ENCODE results near the gene GORAB. TPM values are rescaled to one million over a fixed set of nuclear protein-coding genes. Genes with fewer than 3 reads are reported as not detected.

GORAB gene, protein sequence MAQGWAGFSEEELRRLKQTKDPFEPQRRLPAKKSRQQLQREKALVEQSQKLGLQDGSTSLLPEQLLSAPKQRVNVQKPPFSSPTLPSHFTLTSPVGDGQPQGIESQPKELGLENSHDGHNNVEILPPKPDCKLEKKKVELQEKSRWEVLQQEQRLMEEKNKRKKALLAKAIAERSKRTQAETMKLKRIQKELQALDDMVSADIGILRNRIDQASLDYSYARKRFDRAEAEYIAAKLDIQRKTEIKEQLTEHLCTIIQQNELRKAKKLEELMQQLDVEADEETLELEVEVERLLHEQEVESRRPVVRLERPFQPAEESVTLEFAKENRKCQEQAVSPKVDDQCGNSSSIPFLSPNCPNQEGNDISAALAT
- total RNA-seq (30.5 TPM), polyA plus RNA-seq (5.9 TPM)

DNA sequence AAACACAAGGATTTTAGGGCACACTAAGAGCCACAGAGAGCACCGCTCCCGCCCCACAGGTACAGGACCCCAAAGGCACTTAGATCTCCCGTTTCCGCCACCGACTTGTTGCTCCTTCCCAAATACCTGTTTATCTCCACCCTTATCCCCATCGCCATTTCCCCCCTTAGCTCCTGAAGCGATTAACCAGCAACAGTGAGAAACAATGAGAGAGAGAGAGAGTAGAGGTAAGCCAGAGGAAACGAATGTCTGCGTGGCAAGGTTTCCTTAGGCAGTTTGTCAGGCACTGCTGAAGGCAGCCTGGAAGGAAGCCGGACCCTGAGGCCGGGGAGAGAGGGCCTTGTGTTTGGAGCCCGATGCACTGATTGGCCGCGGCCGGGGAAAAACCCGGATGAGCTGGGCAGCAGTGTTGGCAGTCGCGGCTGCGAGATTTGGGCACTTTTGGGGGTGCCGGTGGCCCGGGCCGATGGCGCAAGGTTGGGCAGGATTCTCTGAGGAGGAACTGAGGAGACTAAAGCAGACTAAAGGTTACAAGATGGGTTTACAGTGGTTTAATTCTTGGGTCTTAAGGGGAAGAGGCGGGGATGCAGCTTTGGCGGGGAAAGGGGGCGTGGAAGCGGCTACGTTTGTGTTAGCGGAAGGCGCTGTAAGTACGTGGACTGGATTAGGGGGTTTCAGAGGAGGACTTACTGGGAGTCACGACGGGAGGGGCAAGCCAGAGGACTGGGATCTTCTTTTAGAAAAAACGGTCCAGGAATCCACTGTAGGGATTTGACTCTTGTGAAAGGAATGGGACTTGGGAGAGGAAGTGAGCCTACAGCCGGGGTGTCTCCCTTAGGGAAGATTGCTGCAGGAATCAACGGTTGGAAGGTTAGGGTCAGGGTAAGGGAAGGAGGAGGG lies at the start of gene GORAB:
TSS of gene GORAB (plus strand) at position 409 of the 900 bp plus-strand sequence. CDS start at position 467, 58 bp downstream.
- DNase-seq (ENCODE audit: extremely low spot score), result peak; percentile 91
- under 1% methylated on average over 36 of the region's 36 CpGs for WGBS
- H3K36me3 ChIP-seq (ENCODE audit: insufficient read depth), result no peaks in the 10 kb centered on the region
- no peaks in the 10 kb centered on the region for H3K4me1 ChIP-seq (ENCODE audit: insufficient read depth)
- peak within 1 kb of the TSS; percentile 87 for H3K27ac ChIP-seq (ENCODE audit: low read depth)
- H3K4me3 ChIP-seq (ENCODE audit: low read depth, low read length), result peak within 1 kb of the TSS; percentile 52

- no peaks in the 10 kb centered on the region for H3K36me3 ChIP-seq (ENCODE audit: insufficient read depth)
- H3K4me3 ChIP-seq (ENCODE audit: low read depth, low read length), result no peak overlapping the region
- WGBS, result 31% methylated on average over 5 of the region's 5 CpGs
Measured at GRCh38 chr1:170483051-170483450, 48.9 kb upstream of the GORAB start.

GRCh38 chr1:170487503-170487902 lies 44.5 kb upstream of the GORAB start:
- Histone ChIP-seq H3K4me3 (ENCODE audit: low read depth, low read length) (no peak overlapping the region), H3K4me1 (ENCODE audit: insufficient read depth) (no peaks in the 10 kb centered on the region), H3K27ac (ENCODE audit: low read depth) (no peak overlapping the region), H3K36me3 (ENCODE audit: insufficient read depth) (no peaks in the 10 kb centered on the region)
- no peak for DNase-seq (ENCODE audit: extremely low spot score)

More at GRCh38 chr1:170483051-170483450, 48.9 kb upstream of the GORAB start:
- Histone ChIP-seq H3K4me1 (ENCODE audit: insufficient read depth) (no peaks in the 10 kb centered on the region), H3K27ac (ENCODE audit: low read depth) (no peak overlapping the region)
- no peak for DNase-seq (ENCODE audit: extremely low spot score)

DNA sequence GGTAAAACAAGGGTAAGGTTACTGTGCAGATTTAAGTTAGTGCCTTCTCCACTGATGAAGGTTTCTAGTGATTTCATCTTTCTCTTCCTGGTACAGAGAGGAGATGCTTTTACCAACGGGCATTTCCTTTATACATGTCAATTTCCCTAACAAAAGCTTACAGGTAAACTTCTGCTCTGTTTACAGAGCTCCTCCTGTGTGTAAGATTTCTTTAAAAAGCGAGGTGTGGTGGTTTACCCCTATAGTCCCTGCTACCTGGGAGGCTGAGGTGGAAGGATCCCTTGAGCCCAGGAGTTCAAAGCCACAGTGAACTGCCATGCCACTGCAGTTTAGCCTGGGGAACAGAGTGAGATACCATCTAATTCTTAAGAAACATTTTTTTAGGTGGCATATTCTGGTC lies 40.7 kb upstream of the GORAB start:
- WGBS, result 62% methylated on average over 2 of the region's 2 CpGs
- no peaks in the 10 kb centered on the region for H3K36me3 ChIP-seq (ENCODE audit: insufficient read depth)
- no peaks in the 10 kb centered on the region for H3K4me1 ChIP-seq (ENCODE audit: insufficient read depth)
- no peak for DNase-seq (ENCODE audit: extremely low spot score)
- H3K27ac ChIP-seq (ENCODE audit: low read depth), result no peak overlapping the region
- H3K4me3 ChIP-seq (ENCODE audit: low read depth, low read length), result no peak overlapping the region

- 16% methylated on average over 3 of the region's 3 CpGs for WGBS
Measured at GRCh38 chr1:170494369-170494768, 37.6 kb upstream of the GORAB start.

DNA sequence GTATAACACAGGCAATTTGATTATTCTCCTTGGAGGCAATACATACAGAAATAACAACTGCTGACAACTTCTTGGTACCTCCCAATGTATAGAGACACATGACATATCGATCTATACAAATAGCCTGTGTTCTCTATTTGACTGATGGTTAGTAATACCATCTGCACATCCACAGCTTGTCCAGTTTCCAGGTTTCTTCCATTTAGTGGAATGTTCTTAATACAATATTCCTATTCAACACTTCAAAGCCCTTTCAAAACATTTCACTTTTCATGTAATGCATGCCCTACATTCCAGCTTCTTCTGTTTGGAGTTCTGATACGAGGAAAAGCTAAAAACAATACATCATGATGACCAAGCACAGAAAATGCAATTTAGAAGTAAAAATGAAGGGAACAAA lies 37.0 kb upstream of the GORAB start:
- no peak overlapping the region for H3K4me3 ChIP-seq (ENCODE audit: low read depth, low read length)
- no peaks in the 10 kb centered on the region for H3K36me3 ChIP-seq (ENCODE audit: insufficient read depth)
- 57% methylated on average over 2 of the region's 2 CpGs for WGBS
- no peak for DNase-seq (ENCODE audit: extremely low spot score)
- H3K27ac ChIP-seq (ENCODE audit: low read depth), result no peak overlapping the region
- no peaks in the 10 kb centered on the region for H3K4me1 ChIP-seq (ENCODE audit: insufficient read depth)

More at GRCh38 chr1:170494369-170494768, 37.6 kb upstream of the GORAB start:
- no peak for DNase-seq (ENCODE audit: extremely low spot score)
- Histone ChIP-seq H3K27ac (ENCODE audit: low read depth) (no peak overlapping the region), H3K4me3 (ENCODE audit: low read depth, low read length) (no peak overlapping the region), H3K4me1 (ENCODE audit: insufficient read depth) (no peaks in the 10 kb centered on the region), H3K36me3 (ENCODE audit: insufficient read depth) (no peaks in the 10 kb centered on the region)

DNA sequence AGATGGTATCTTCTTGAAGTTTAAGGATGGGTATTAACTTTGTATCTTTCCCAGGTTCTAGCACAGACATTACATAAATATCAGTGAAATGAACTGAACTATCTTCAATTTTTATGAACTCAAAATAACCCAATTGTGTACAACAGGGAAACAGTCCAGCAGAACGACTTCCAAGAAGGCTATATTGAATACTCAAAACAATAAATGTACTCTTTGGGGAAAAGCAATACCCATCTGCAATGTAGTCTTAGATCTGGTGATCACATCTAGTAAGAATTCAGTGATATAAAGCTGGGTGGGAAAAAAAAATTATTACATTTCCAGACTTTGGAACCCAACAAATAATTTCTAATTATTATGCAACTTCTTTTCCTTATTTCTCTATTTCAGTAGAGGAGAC lies 33.1 kb upstream of the GORAB start:
- DNase-seq (ENCODE audit: extremely low spot score), result no peak
- Histone ChIP-seq H3K27ac (ENCODE audit: low read depth) (no peak overlapping the region), H3K4me1 (ENCODE audit: insufficient read depth) (no peaks in the 10 kb centered on the region), H3K4me3 (ENCODE audit: low read depth, low read length) (no peak overlapping the region), H3K36me3 (ENCODE audit: insufficient read depth) (no peaks in the 10 kb centered on the region)
- WGBS, result 29% methylated on average over 1 of the region's 1 CpG

DNA sequence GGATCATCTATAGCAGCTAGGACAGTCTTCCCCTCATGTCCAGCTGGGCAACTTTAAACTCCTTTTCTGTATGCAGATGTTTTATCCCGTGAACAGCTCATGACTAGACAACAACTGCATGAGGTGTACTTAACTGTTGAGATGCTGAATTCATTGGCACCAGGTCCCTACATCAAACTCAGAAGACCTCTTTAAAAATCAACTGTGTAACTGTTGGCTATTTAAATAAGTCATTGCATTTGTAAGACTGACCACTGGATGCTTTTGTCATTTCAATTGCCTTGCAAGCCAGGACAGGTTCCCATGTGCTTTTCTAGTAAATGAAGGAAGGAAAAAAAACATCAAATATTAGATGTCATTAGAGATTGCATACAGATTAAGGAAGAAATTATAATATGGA lies 28.3 kb upstream of the GORAB start:
- Histone ChIP-seq H3K4me3 (ENCODE audit: low read depth, low read length) (no peak overlapping the region), H3K27ac (ENCODE audit: low read depth) (no peak overlapping the region), H3K36me3 (ENCODE audit: insufficient read depth) (no peaks in the 10 kb centered on the region), H3K4me1 (ENCODE audit: insufficient read depth) (no peaks in the 10 kb centered on the region)
- DNase-seq (ENCODE audit: extremely low spot score), result no peak
- 17% methylated on average over 1 of the region's 1 CpG for WGBS

- Histone ChIP-seq H3K4me1 (ENCODE audit: insufficient read depth) (no peaks in the 10 kb centered on the region), H3K4me3 (ENCODE audit: low read depth, low read length) (no peak overlapping the region), H3K36me3 (ENCODE audit: insufficient read depth) (no peaks in the 10 kb centered on the region), H3K27ac (ENCODE audit: low read depth) (no peak overlapping the region)
- WGBS, result 85% methylated on average over 1 of the region's 1 CpG
- DNase-seq (ENCODE audit: extremely low spot score), result no peak
Measured at GRCh38 chr1:170510163-170510562, 21.8 kb upstream of the GORAB start.

GRCh38 chr1:170511038-170511437 lies 20.9 kb upstream of the GORAB start:
- 44% methylated on average over 5 of the region's 5 CpGs for WGBS
- DNase-seq (ENCODE audit: extremely low spot score), result no peak

GRCh38 chr1:170513138-170513537 lies 18.8 kb upstream of the GORAB start:
- WGBS, result 90% methylated on average over 1 of the region's 1 CpG
- no peak for DNase-seq (ENCODE audit: extremely low spot score)
- Histone ChIP-seq H3K4me3 (ENCODE audit: low read depth, low read length) (no peak overlapping the region), H3K36me3 (ENCODE audit: insufficient read depth) (no peaks in the 10 kb centered on the region), H3K27ac (ENCODE audit: low read depth) (no peak overlapping the region), H3K4me1 (ENCODE audit: insufficient read depth) (no peaks in the 10 kb centered on the region)

More at GRCh38 chr1:170511038-170511437, 20.9 kb upstream of the GORAB start:
- H3K27ac ChIP-seq (ENCODE audit: low read depth), result no peak overlapping the region
- H3K4me1 ChIP-seq (ENCODE audit: insufficient read depth), result no peaks in the 10 kb centered on the region
- no peak overlapping the region for H3K4me3 ChIP-seq (ENCODE audit: low read depth, low read length)
- H3K36me3 ChIP-seq (ENCODE audit: insufficient read depth), result no peaks in the 10 kb centered on the region

DNA sequence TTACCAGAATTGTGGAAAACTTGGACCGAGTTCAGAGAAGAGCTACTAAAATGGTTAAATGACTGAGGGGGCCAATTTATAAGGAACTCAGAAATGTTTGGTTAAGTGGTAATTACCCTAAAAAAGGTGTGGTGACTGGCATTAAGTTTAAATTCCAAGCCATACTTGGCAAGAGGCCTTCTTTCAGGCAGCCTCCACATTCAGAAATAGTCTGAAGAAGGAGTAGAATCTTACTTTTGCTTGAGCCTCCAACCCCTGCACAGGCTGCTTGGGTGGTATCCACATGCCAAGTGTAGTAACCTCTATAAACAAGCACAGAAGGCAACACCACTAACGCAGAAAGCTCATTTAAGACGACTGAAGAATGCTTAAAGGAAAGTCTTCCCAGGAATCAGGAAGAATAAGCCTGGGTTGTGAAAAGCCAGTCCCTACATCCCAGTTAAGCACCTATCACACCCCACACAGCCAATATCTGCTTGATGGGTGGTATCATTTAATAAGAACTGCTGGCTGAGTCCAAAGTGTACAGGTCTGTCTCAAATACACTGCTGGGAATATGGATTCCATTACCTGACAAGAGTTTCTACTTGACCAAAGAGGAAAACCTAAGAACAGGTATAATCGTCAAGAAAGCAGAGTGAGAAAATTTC lies 13.7 kb upstream of the GORAB start:
- WGBS, result 63% methylated on average over 4 of the region's 4 CpGs
- Histone ChIP-seq H3K36me3 (ENCODE audit: insufficient read depth) (no peaks in the 10 kb centered on the region), H3K27ac (ENCODE audit: low read depth) (no peak overlapping the region), H3K4me1 (ENCODE audit: insufficient read depth) (no peaks in the 10 kb centered on the region), H3K4me3 (ENCODE audit: low read depth, low read length) (no peak overlapping the region)
- no peak for DNase-seq (ENCODE audit: extremely low spot score)

DNA sequence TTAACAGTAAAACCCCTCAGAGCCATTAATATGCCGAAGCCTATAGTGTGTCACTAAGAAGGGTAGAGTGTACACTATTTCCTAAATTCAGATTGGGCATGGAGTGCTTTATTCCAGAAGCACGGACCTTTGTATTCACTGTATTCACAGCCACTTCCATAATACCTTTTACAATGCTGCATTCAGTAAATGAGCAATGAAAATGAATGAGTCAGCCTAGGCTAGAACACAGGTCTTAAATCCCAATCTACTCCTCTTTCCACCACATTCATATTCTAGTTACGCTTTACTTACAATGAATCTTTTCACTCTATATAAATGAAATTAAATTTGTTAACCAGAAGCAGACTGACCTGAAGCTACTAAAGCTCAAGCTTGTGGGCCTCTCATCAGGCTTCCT lies 13.0 kb upstream of the GORAB start:
- H3K4me1 ChIP-seq (ENCODE audit: insufficient read depth), result no peaks in the 10 kb centered on the region
- 76% methylated on average over 3 of the region's 3 CpGs for WGBS
- no peak overlapping the region for H3K4me3 ChIP-seq (ENCODE audit: low read depth, low read length)
- no peaks in the 10 kb centered on the region for H3K36me3 ChIP-seq (ENCODE audit: insufficient read depth)
- DNase-seq (ENCODE audit: extremely low spot score), result no peak
- H3K27ac ChIP-seq (ENCODE audit: low read depth), result no peak overlapping the region
